ENCODE measurements around the gene TMEM184A. TPM values are rescaled to one million over a fixed set of nuclear protein-coding genes. Genes with fewer than 3 reads are reported as not detected.
"Not testable (repeated sequence)": the region's sequence is repeated elsewhere in the genome, so short reads cannot be mapped to it uniquely, and the experiment has no call there.

Gene TMEM184A
- polyA plus RNA-seq, 3 donors: 3.6 to 5.6 (median 4.7) TPM

- no peak for DNase-seq (ENCODE audit: low read depth in 3 of 3, low spot score in 2 of 3)
These were observed 26.5 kb downstream of the TMEM184A start for GRCh38 chr7:1529383-1530116.

- no peak for DNase-seq (ENCODE audit: low read depth in 3 of 3, low spot score in 2 of 3)
These were observed 29.7 kb downstream of the TMEM184A start for GRCh38 chr7:1526271-1526754.

GRCh38 chr7:1525409-1525808 is 30.6 kb downstream of the TMEM184A start:
- DNase-seq (ENCODE audit: low read depth in 3 of 3, low spot score in 2 of 3): no peak

GRCh38 chr7:1523844-1524243 is 32.2 kb downstream of the TMEM184A start:
- DNase-seq (ENCODE audit: low read depth in 3 of 3, low spot score in 2 of 3): no peak

GRCh38 chr7:1523208-1523607 is 32.8 kb downstream of the TMEM184A start:
- DNase-seq (ENCODE audit: low read depth in 3 of 3, low spot score in 2 of 3): no peak

GRCh38 chr7:1521456-1521855 is 34.5 kb downstream of the TMEM184A start:
- DNase-seq (ENCODE audit: low read depth in 3 of 3, low spot score in 2 of 3): no peak

GRCh38 chr7:1520539-1521234 is 35.3 kb downstream of the TMEM184A start:
- DNase-seq (ENCODE audit: low read depth in 3 of 3, low spot score in 2 of 3): no peak

GRCh38 chr7:1519322-1519922 is 36.6 kb downstream of the TMEM184A start:
- DNase-seq (ENCODE audit: low read depth in 3 of 3, low spot score in 2 of 3): not testable (repeated sequence)

GRCh38 chr7:1516586-1517251 is 39.3 kb downstream of the TMEM184A start:
- DNase-seq (ENCODE audit: low read depth in 3 of 3, low spot score in 2 of 3): no peak

GRCh38 chr7:1515509-1515967 is 40.5 kb downstream of the TMEM184A start:
- not testable (repeated sequence) for DNase-seq (ENCODE audit: low read depth in 3 of 3, low spot score in 2 of 3)

- DNase-seq (ENCODE audit: low read depth in 3 of 3, low spot score in 2 of 3): no peak
These were observed 41.0 kb downstream of the TMEM184A start for GRCh38 chr7:1514995-1515401.

- DNase-seq (ENCODE audit: low read depth in 3 of 3, low spot score in 2 of 3): no peak
These were observed 41.6 kb downstream of the TMEM184A start for GRCh38 chr7:1514407-1514806.

GRCh38 chr7:1513657-1514095 is 42.3 kb downstream of the TMEM184A start:
- no peak for DNase-seq (ENCODE audit: low read depth in 3 of 3, low spot score in 2 of 3)

- no peak for DNase-seq (ENCODE audit: low read depth in 3 of 3, low spot score in 2 of 3)
These were observed 43.0 kb downstream of the TMEM184A start for GRCh38 chr7:1512781-1513656.

GRCh38 chr7:1511444-1512422 is 44.3 kb downstream of the TMEM184A start:
- no peak for DNase-seq (ENCODE audit: low read depth in 3 of 3, low spot score in 2 of 3)

- no peak for DNase-seq (ENCODE audit: low read depth in 3 of 3, low spot score in 2 of 3)
These were observed 45.2 kb downstream of the TMEM184A start for GRCh38 chr7:1510780-1511154.

- DNase-seq (ENCODE audit: low read depth in 3 of 3, low spot score in 2 of 3): no peak
These were observed 46.8 kb downstream of the TMEM184A start for GRCh38 chr7:1509226-1509625.

GRCh38 chr7:1508277-1508758 is 47.7 kb downstream of the TMEM184A start:
- no peak for DNase-seq (ENCODE audit: low read depth in 3 of 3, low spot score in 2 of 3)

All from right renal cortex interstitium (tissue), 3 donors.